DMS153 treated with DMSO at 0.1 percent for 48 hours (cell line): ENCODE measurements around the gene CLCN1.
"Not testable (repeated sequence)": the region's sequence is repeated elsewhere in the genome, so short reads cannot be mapped to it uniquely, and the experiment has no call there.

Experiments used
- DNase-seq: peaks from one replicate; lab custom pipeline; 2025; ENCODE audit not compliant: unreplicated experiment; lab: John Stamatoyannopoulos, UW

Gene CLCN1

GRCh38 chr7:143315776-143316175 is at the start of gene CLCN1:
TSS of gene CLCN1 (plus strand) at chr7:143316111. CDS start at chr7:143316213, 102 bp downstream.
- DNase-seq: no peak

DNA sequence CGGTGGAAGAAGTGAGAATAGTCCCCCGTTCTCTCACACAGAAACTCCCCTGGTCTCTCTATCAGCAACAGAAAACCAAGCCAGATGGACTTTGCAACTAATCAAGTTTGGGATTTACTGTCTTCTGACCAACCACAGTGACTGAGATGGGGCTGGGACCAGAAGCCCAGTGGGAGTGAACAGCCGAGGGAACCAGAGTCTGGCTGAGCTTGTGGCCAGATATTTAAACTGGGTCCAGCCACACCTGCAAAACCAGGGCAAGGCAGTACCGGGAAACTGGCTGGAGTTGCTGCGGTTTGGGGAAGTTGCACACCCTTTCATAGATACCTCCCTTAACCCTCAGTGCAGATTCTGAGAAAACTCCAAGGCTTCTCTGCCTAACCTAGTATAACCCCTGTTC is 46.7 kb upstream of the CLCN1 start:
- DNase-seq: no peak

- no peak for DNase-seq
Measured at GRCh38 chr7:143271240-143271639, 44.7 kb upstream of the CLCN1 start.

DNA sequence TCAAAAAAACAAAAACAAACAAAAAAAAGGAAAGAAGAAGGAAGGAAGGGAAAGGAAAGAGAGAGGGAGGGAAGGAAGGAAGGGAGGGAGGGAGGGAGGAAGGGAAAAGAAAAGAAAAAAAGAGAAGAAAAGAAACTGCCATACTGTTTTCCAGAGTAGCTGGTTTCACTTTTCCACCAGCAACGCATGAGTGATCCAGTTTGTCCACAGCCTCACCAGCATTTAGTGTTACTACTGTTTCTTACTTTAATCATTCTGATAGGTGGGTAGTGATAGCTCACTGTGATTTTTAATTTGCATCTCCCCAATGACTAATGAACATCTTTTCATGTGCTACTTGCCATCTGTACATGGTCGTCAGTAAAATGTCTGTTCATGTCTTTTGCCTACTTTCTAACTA is 43.0 kb upstream of the CLCN1 start:
- DNase-seq: no peak

GRCh38 chr7:143279186-143280098 is 36.5 kb upstream of the CLCN1 start:
- DNase-seq: no peak

DNA sequence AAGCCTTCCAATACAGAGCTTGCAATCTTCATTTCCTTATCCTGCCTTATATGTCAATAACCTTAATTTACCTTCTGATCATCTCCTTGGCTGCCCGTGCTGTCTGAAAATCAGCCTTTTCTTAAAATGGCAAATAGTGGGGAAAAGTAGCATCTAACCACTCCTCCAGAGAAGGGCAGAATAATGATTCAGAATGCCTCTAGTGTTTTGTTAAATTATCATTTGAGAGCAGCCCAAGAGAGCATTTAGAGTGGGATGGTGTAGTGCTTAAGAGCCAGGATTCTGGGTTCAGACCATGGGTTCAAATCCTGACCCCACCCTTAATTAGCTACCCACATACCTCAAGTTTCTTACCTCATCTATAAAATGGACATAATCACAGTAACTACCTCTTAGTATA is 35.8 kb upstream of the CLCN1 start:
- DNase-seq: no peak

DNA sequence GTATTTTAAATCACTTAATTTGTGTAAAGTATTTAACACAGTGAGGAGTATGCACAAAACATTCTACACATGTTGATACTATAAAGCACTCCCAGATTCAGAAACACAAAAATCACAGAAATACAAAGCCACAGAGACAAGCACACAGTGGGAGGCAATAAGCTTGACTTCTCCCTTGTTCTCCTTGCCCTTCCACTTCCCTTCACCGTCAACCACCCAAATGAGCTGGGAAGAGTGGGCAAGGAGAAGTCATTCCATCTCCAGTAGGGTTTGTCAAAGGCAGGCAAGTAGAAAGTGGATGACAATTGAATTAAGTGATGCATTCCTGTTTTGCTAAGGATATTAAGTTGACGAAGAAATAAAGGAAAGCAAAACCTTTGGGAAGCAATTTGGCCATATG is 35.3 kb upstream of the CLCN1 start:
- DNase-seq: no peak

DNA sequence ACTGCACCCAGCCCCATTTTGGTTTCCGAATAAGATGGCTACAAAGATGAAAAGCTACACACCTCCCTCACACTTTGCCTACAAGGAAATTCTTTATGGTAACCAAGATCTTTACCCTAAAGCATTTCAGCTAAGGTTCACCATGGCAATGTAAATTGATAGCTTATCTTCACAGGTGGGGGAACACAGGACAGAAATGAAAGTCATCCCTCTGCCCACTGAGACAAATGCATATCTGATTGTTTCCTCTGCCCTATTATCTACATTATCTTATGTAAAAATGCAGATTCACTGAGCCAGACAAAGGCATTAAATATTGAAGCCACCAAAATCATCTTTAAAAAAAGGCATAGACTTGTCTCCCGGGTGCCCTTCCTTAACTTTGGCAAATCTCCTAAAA is 34.4 kb upstream of the CLCN1 start:
- DNase-seq: no peak

GRCh38 chr7:143282124-143282523 is 33.8 kb upstream of the CLCN1 start:
- DNase-seq: no peak

- no peak for DNase-seq
Measured at GRCh38 chr7:143283381-143283780, 32.5 kb upstream of the CLCN1 start.

GRCh38 chr7:143284591-143285469 is 31.1 kb upstream of the CLCN1 start, which contains the start of gene TMEM139:
TSS of gene TMEM139 (plus strand) at chr7:143284958. CDS start at chr7:143285958, 1,000 bp downstream.
- DNase-seq: no peak

GRCh38 chr7:143285470-143285778 is 30.5 kb upstream of the CLCN1 start:
- no peak for DNase-seq

GRCh38 chr7:143285806-143286521 is 29.9 kb upstream of the CLCN1 start:
- no peak for DNase-seq

- DNase-seq: no peak
Measured at GRCh38 chr7:143286522-143286890, 29.4 kb upstream of the CLCN1 start.

DNA sequence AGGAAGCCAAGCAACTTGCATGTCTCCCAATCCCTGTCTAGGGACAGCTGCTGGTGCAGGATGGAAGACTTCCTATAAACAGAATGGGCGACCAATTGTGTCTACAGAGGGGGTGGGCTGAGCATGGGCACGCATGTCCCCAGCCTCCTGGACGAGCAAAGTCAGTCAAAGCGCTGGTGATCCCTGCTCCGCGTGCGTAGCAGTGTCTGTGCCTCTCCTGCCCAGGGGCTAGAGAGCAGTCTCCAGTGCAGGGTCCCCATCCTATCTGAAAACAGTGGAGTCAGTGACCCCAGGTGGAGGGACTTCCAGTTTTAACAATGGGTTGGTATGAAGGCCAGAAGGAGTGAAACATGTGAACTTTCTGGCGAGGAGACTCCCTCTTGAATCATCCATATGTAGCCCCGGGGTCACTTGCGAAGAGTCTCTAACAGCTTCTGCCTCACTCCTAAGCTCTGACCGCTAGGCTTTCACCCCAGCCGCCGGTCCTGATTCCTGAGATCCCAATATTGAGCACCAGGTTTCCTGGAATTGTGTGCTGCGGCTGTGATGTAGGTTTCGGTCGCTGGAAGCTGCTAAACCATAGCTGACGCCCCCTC is 28.5 kb upstream of the CLCN1 start:
- no peak for DNase-seq

DNA sequence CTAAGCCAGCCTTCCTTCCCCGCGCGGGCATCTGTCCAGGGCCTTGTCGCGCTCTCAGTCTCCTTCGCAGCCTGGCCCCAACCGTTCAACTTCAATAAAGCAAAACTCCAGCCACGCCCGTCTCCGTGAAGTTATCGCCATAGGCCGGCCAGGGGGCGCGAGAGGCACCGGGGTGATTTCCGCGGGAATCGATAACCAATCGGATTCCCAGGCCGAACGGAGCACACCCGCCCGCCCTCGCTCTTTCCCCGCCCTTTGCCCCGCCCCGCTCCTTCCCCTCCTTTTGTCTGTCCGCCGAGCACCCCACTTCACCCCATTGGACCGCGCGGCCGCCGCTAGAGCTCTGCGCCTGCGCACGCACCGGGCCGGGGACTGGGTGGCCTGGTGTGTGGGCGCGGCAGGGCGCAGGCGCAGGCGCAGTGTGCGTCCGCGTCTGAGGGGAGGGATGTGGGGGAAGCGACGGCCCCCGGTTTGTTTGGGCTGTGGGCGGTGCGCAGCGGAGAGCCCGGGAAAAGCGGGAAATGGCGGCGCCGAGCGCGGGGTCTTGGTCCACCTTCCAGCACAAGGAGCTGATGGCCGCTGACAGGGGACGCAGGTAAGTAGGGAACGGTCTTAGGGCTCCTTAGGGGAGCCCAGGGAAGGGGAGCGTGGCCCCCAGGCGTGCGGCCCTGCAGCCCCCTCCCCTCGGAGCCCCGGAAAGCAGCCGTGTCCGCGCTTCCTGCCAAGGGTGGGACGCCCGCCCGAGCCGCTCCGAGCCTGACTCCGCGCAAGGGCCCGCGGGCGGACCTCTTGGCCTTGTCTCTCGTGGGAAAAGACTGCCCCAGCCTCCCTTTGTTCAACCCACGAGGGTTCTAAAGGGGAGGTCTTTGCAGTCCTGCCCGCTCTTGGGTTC is 27.7 kb upstream of the CLCN1 start, which contains the start of gene CASP2:
Gene CASP2, plus strand, starts transcription at position 417 of the 892 bp plus-strand sequence. Its CDS starts 105 bp downstream, at position 522.
- peak; percentile 97 for DNase-seq

DNA sequence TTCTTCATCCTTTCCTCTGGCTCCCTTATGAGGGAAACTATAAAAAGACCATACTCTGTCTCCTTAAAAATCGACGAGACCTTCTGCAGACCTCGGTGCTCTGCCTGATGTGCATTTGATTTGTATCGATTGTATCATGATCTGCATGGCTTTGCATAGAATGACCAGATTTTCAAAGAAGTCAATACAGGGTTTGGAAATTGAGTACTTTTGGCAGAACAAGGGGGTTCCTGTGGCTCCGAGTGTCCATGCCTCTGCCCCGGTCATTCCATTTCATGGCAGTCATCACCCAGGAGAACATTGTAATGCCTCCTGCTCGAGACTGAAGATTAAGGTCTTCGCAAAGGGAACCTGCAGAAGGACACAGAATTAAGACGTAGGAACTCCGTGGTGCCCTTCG is 27.1 kb upstream of the CLCN1 start:
- no peak for DNase-seq

DNA sequence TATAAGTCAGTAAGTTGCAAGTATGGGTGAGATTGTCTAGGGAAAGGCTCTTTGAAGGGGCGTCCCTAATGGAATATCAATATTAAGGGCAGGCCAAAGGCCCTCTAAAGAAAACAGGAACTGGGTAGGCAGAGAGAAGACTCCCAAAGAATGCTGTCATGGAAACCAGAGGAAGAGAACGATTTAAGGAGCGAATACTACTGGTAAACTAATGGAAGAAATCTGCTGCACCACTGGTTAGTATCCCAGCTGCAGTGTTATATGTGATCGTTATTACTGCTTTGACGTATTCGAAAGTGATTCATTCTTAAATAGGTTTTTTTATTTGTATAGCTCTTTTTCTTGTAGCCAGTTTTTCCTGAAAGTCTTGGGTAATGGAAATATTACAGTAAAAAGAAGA is 26.5 kb upstream of the CLCN1 start:
- DNase-seq: no peak

GRCh38 chr7:143289888-143290287 is 26.0 kb upstream of the CLCN1 start:
- not testable (repeated sequence) for DNase-seq

DNA sequence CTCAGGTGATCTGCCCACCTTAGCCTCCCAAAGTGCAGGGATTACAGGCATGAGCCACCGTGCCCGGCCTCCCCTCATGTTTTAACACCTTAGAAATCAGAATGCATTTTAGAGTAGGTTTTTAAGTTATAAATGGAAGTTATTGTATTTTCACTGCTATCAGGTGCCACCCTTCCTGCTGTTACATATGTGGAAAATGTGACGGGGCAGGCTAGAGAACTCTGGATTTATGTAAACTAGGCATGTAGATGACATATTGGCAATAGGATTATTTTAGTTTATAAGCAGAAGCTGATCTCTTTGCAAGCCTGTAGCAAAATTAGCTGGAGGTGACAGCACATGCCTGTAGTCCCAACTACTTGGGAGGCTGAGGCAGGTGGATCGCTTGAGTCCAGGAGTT is 25.6 kb upstream of the CLCN1 start:
- no peak for DNase-seq
